Mesodermal cell (in vitro differentiated cells): ENCODE data around the gene ZNF324B.
"Not testable (repeated sequence)": the region's sequence is repeated elsewhere in the genome, so short reads cannot be mapped to it uniquely, and the experiment has no call there.

Experiments
- H3K27ac ChIP-seq: 2 replicates; pipeline ENCODE4 v1.7.0; 2013; ENCODE audit warnings: mild to moderate bottlenecking, low read depth, low read length, moderate library complexity; ENCODE audit not compliant: severe bottlenecking
- H3K36me3 ChIP-seq: 2 replicates; pipeline ENCODE4 v1.7.1; 2013; ENCODE audit warnings: mild to moderate bottlenecking, low read length, moderate library complexity; ENCODE audit not compliant: control insufficient read depth, insufficient read depth
- H3K4me1 ChIP-seq: one replicate; pipeline ENCODE4 v1.7.1; 2013; ENCODE audit warnings: mild to moderate bottlenecking, low read length; ENCODE audit not compliant: insufficient read depth, control insufficient read depth, poor library complexity, severe bottlenecking
- H3K4me3 ChIP-seq: 2 replicates; pipeline ENCODE4 v1.7.0; 2013; ENCODE audit warnings: low read length, control low read depth, mild to moderate bottlenecking; ENCODE audit not compliant: insufficient read depth, poor library complexity, severe bottlenecking; ENCODE audit errors: extremely low read depth
- H3K9me3 ChIP-seq: 2 replicates; pipeline ENCODE4 v1.7.1; 2013; ENCODE audit warnings: mild to moderate bottlenecking, low read length, moderate library complexity; ENCODE audit not compliant: control insufficient read depth
- whole genome bisulfite sequencing, 2 experiments: methylation state at CpG; one replicate each; pipeline ENCODE4 v1.1.5; 2013; ENCODE audit warnings: missing lambda C conversion rate in 2 of 2; ENCODE audit not compliant: insufficient coverage in 2 of 2; 5-methylcytosine and 5-hydroxymethylcytosine counted together

ZNF324B gene

DNA sequence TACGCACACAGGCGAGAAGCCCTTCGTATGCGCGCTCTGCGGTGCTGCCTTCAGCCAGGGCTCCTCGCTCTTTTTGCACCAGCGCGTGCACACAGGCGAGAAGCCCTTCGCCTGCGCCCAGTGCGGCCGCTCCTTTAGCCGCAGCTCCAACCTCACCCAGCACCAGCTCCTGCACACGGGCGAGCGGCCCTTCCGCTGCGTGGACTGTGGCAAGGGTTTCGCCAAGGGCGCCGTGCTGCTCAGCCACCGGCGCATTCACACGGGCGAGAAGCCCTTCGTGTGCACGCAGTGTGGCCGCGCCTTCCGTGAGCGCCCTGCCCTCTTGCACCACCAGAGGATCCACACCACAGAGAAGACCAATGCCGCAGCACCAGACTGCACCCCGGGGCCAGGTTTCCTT is 4.7 kb downstream of the ZNF324B start:
- peaks cover 9% of the 10 kb centered on the region for H3K36me3 ChIP-seq
- H3K9me3 ChIP-seq = no peaks in the 10 kb centered on the region
- WGBS, 2 experiments = 98 to 99% methylated on average over 28 to 34 of the region's 35 CpGs
- H3K4me3 ChIP-seq = no peak overlapping the region
- H3K27ac ChIP-seq = no peak overlapping the region
- H3K4me1 ChIP-seq = no peaks in the 10 kb centered on the region

DNA sequence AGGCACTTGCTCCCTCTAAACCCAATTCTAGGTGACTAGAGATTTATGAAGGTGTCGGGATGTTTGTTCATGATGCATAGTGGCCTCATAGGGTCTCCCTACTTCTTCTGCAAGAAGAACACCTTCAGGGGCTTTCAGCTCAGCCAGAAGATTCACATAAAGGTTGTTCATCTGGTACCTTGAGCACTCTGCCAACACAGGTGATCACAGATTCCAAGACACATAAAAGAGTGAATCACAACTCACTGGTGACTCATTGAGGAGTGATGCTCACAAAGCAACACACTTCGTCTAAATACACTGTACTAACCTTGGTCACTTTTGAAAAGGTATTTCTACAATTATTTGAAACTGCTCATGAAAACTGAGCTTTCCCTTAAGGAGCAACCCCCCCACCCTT is 8.6 kb downstream of the ZNF324B start:
- no peak overlapping the region for H3K4me3 ChIP-seq
- WGBS, 2 experiments = 63 to 100% methylated on average over 1 of the region's 2 CpGs
- peaks cover 9% of the 10 kb centered on the region for H3K36me3 ChIP-seq
- H3K4me1 ChIP-seq = no peaks in the 10 kb centered on the region
- no peaks in the 10 kb centered on the region for H3K9me3 ChIP-seq
- no peak overlapping the region for H3K27ac ChIP-seq

DNA sequence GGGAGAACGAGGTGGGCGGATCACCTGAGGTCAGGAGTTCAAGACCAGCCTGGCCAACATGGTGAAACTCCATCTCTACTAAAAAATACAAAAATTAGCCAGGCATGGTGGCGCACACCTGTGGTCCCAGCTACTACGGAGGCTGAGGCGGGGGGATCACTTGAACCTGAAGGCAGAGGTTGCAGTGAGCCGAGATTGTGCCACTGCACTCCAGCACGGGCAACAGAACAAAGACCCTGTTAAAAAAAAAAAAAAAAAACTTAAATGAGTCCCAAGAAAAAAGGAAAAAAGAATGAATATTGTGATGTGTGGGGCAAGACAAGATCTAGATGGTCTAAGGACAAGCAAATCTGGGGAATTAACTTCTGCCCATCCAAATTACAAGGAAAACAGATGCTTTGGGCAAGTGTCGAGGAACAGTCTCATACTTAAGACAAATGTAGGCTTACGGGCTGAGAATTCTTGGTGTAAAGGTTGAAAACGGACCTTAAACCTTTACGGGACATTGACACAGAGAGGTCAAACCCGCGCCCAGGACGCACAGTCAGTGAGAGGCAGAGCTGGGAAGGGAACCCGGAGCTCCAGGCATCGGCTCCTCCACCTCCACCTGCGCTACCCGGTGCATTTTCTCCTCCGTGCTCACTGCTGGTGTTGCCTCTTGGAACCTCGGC is 14.8 kb downstream of the ZNF324B start:
- peaks cover 5% of the 10 kb centered on the region for H3K4me1 ChIP-seq
- no peaks in the 10 kb centered on the region for H3K9me3 ChIP-seq
- peak overlapping the region; percentile 75 for H3K4me3 ChIP-seq
- peaks cover 15% of the 10 kb centered on the region for H3K36me3 ChIP-seq
- 35 to 40% methylated on average over 14 to 17 of the region's 20 CpGs for WGBS, 2 experiments
- H3K27ac ChIP-seq = no peak overlapping the region

DNA sequence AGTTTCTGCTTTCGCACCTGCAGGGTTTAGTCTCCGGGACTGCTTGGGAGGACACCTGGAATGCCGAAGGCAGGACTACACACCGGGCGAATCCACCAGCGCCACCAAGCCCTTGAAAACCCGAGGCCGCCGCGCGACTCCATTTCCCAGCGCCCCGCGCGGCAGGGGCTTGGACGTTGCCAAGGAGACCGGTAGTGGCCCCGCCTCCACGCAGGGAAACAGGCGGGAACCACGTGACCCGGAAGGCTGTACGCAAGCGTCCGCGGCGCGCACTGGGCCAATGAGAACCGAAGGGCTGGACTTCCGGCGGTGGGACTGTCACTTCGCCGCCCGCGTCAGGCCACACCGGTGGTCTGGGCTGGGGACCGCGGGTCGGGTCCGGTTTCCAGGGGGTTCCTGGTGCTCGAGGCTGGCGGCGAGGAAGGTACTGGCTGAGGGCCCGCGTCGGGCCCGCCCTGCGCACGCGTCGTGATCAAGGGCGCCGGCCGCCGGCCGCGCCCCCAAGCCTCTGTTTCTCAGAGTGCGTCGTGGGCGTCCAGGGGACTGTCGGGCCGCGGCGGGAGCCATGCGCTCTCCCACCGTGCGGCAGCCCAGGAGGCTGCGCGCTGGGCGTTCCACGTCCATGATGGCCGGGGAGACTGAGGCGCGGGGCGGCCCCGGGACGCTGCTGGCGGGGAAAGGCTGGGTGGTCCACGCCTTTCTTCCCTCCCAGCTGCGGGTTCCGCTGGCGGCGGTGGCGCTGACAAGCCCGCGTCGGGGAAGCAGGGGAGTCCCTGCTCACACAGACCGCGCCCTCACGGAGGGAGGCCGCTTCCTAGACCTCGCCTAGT is 15.6 kb downstream of the ZNF324B start, which contains the start of gene ZNF324:
Gene ZNF324 (plus strand): TSS at position 321 of the 830 bp plus-strand sequence. CDS start 2,106 bp downstream, outside the sequence.
- H3K4me1 ChIP-seq = peaks cover 5% of the 10 kb centered on the region
- peak within 1 kb of the TSS; percentile 75 for H3K4me3 ChIP-seq
- no peaks in the 10 kb centered on the region for H3K9me3 ChIP-seq
- 0 to 1% methylated on average over 73 to 89 of the region's 92 CpGs for WGBS, 2 experiments
- H3K36me3 ChIP-seq = peaks cover 17% of the 10 kb centered on the region
- peak within 1 kb of the TSS; percentile 83 for H3K27ac ChIP-seq

DNA sequence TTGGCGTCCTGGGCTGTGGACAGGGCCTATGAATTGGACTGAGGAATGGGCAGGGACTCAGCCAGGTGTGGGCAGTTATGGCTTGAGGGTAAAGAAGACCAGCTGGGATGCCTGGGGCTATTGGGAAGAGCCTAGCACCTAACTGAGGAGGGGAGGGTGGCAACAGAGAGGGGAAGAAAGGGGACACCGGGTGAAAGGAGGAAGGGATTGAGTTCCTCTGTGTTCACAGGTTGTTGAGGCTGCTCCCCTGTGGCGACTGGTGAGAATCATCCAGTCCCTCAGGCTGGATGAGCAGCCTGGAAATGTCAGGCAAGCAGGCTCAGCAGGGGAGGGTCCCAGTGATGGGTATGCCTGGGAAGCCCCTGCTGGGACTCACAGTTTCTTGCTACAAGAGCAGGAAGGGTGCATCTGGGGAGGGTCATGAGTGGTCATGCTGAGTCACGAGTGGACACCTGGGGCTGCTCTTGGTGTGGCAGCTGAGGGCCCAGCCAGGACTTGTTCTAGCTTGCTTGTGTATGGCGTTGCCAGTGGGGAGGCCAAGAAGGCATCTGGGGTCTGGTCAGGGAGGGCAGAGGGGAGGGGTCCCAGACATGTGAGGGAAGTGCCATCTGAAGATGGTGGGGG is 16.9 kb downstream of the ZNF324B start:
- H3K36me3 ChIP-seq = peaks cover 30% of the 10 kb centered on the region
- no peaks in the 10 kb centered on the region for H3K9me3 ChIP-seq
- H3K4me3 ChIP-seq = peak overlapping the region; percentile 75
- WGBS, 2 experiments = 82 to 85% methylated on average over 3 to 5 of the region's 5 CpGs
- H3K4me1 ChIP-seq = peaks cover 5% of the 10 kb centered on the region
- H3K27ac ChIP-seq = no peak overlapping the region

DNA sequence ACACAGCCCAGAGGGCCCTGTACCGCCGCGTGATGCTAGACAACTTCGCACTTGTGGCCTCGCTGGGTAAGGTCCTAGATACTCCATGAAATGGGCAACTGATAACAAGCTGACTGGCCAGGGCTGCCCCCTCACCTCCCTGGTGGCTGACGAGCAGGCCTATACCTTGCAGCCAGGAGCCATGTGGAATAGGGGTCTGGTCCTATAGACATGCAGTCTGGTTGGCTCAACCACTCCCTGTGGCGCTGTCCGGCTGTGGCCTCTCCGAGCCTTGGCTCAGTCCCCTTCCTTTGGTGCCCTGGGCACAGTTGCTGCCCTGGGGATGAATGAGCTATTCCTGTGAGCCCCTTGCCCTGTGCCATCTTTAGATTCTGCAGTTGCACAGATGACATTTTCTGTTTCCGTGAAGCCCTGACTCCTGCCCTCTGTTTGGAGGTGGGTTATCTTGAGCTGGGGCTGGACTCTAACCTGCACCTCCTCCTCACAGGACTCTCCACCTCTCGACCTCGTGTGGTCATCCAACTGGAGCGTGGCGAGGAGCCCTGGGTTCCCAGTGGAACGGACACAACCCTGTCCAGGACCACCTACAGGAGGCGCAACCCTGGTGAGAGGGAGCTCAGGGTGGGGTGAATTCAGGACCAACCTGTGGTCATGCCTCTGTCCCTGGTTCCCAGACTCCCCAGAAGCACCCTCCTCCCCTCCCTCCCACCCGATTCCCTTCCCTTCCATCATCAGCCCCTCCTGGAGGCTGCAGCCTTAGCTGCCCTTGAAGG is 18.0 kb downstream of the ZNF324B start:
- peaks cover 37% of the 10 kb centered on the region for H3K36me3 ChIP-seq
- H3K27ac ChIP-seq = no peak overlapping the region
- WGBS, 2 experiments = 95% methylated on average over 9 to 10 of the region's 17 CpGs
- H3K4me1 ChIP-seq = peaks cover 5% of the 10 kb centered on the region
- no peaks in the 10 kb centered on the region for H3K9me3 ChIP-seq
- H3K4me3 ChIP-seq = no peak overlapping the region

DNA sequence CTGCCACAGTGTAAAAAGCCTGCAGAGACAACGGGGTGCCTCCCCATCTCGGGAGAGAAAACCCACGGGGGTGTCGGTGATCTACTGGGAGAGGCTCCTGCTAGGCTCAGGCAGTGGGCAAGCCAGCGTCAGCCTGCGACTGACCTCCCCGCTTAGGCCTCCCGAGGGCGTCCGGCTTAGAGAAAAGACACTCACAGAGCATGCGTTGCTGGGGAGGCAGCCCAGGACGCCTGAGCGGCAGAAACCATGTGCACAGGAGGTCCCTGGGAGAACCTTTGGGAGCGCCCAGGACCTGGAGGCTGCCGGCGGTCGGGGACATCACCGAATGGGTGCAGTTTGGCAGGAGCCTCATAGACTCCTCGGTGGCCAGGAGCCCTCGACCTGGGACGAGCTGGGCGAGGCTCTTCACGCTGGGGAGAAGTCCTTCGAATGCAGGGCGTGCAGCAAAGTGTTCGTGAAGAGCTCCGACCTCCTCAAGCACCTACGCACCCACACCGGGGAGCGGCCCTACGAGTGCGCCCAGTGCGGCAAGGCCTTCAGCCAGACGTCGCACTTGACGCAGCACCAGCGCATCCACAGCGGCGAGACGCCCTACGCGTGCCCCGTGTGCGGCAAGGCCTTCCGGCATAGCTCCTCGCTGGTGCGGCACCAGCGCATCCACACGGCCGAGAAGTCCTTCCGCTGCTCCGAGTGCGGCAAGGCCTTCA is 19.6 kb downstream of the ZNF324B start:
- not testable (repeated sequence) for H3K27ac ChIP-seq, H3K9me3 ChIP-seq
- 92 to 96% methylated on average over 18 of the region's 53 CpGs for WGBS, 2 experiments

DNA sequence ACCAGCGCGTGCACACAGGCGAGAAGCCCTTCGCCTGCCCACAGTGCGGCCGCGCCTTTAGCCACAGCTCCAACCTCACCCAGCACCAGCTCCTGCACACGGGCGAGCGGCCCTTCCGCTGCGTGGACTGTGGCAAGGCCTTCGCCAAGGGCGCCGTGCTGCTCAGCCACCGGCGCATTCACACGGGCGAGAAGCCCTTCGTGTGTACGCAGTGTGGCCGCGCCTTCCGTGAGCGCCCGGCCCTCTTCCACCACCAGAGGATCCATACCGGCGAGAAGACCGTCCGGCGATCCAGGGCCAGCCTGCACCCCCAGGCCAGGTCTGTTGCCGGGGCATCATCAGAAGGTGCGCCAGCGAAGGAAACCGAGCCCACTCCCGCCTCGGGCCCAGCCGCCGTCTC is 20.3 kb downstream of the ZNF324B start:
- peaks cover 37% of the 10 kb centered on the region for H3K36me3 ChIP-seq
- H3K4me3 ChIP-seq = no peak overlapping the region
- WGBS, 2 experiments = 97 to 98% methylated on average over 33 to 35 of the region's 39 CpGs
- H3K9me3 ChIP-seq = no peaks in the 10 kb centered on the region
- H3K27ac ChIP-seq = no peak overlapping the region
- peaks cover 5% of the 10 kb centered on the region for H3K4me1 ChIP-seq

More for the DNA sequence above, 19.6 kb downstream of the ZNF324B start:
- H3K4me1 ChIP-seq, H3K4me3 ChIP-seq: not testable (repeated sequence)
- H3K36me3 ChIP-seq = peaks cover 37% of the 10 kb centered on the region

DNA sequence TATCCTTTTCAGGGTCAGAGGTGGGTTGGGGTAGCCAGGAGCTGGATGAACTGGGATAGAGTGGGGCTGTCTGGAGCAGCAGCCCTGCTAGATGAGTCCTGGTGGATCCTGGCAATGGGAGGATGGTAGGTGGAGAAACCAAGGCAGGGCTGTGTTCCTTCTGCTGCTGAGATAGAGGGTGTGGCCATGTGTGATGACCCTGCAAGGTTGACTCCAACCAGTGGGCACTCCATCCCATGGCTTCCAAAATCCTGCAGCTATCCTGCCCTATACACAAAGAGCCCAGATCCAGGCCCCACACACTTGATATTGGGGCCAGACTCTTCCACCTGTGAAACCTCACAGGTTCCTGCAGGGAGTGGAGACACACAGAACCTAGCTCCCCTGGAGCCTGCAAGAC is 22.4 kb downstream of the ZNF324B start:
- H3K4me1 ChIP-seq = peaks cover 3% of the 10 kb centered on the region
- no peaks in the 10 kb centered on the region for H3K9me3 ChIP-seq
- no peak overlapping the region for H3K27ac ChIP-seq
- H3K4me3 ChIP-seq = no peak overlapping the region
- peaks cover 37% of the 10 kb centered on the region for H3K36me3 ChIP-seq
